Brain pericyte (primary cell): ENCODE results near the gene AGAP2.
"Not testable (repeated sequence)": the region's sequence is repeated elsewhere in the genome, so short reads cannot be mapped to it uniquely, and the experiment has no call there.

ENCODE experiments used
- DNase-seq: peaks from one replicate; pipeline ENCODE4 v3.0.0-alpha.2; 2012; ENCODE audit warnings: low read depth, low spot score

The AGAP2 gene

DNA sequence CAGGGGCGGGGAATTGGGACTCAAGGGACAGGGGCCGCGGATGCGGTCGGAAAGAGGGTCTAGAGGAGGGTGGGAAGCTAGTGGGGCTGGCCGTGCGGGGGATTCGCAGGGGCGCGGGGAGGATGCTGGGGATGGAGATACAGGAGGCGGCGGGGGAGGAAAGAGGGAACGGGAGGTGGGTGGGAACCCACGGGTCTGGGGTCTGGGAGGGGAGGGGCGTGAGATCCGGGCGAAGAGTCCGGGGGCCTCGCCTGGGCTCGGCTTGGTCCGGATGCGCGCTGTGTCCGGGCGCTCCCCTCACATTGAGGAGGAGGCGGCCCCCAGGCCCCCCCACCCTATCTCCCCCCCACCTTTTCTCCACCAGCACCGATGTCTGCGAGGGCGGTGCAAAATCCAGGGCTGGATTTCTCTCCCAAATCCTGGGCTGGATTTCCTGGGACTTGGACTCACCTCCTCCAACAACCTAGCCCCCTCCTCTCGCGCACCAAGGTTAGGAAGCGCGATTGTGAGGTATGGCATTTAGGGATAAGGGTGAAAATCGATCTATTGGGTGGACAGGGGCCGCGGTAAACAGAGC is at the start of gene AGAP2:
Gene AGAP2, minus strand, starts transcription at position 82 of the 577 bp plus-strand sequence. CDS start 496 bp downstream, outside the sequence.
- no peak for DNase-seq

DNA sequence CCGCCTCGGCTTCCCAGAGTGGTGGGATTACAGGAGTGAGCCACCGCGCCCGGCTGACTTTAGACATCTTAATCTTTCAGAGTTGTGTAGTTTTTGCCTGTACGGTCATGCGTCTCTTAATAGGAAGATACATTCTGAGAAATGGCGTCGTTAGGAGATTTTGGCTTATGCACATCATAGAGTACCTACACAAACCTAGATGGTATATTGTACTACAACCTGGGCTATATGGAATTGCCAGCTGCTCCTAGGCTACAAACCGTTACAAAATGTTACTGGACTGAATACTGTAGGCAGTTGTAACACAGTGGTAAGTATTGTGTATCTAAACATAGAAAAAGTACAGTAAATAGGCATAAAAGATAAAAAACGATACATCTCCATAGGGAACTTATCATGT is 45.3 kb upstream of the AGAP2 start:
- DNase-seq: no peak

DNA sequence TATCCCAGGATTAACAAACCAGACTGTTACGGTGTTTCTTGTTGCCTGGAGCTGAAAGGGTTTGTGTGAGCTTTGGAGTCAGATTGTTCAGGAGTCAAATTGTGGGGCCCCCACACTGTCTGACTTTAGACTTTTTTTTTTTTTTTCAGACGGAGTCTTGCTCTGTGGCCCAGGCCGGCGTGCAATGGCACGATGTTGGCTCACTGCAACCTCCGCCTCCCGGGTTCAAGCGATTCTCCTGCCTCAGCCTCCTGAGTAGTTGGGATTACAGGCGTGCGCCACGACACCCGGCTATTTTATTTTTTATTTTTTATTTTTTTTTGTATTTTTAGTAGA is 44.9 kb upstream of the AGAP2 start:
- no peak for DNase-seq

DNA sequence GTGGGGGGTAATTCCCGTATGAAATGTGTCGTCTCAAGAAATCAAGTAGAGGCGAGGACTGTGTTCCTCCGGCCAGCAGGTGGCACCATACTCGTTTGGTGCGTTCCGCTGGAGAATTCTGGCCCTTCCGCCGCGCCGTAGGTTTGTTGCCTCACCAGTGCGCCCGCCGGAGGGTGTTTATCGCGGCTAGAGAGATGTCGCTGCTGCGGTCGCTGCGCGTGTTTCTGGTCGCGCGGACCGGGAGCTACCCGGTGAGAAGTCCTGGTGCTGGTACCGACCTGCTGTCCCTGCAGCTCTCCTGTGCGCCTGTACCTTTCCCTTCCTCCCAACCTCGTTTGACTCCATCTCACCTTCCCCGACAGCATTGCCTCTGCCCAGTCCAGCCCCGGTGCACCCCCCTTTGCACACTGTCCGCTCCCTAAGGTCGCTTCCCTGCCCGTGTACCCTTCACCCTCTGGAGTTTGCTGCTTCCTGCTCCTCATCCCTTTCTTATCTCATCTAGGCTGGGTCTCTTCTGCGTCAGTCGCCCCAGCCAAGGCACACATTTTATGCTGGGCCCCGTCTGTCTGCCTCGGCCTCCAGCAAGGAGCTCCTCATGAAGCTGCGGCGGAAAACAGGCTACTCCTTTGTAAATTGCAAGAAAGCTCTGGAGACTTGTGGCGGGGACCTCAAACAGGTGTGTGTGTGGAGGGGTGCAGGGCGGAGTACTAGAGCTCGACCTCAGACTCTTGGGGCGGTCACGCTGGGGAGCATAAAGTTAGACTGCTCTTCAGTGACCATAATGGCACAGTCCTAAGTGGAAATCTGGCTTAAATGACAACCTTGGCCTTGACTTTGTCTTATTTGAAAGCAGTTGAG is 44.3 kb upstream of the AGAP2 start, which contains the start of gene TSFM:
Gene TSFM, plus strand, starts transcription at position 180 of the 858 bp plus-strand sequence. Its CDS starts 15 bp downstream, at position 195.
- peak; percentile 57 for DNase-seq

DNA sequence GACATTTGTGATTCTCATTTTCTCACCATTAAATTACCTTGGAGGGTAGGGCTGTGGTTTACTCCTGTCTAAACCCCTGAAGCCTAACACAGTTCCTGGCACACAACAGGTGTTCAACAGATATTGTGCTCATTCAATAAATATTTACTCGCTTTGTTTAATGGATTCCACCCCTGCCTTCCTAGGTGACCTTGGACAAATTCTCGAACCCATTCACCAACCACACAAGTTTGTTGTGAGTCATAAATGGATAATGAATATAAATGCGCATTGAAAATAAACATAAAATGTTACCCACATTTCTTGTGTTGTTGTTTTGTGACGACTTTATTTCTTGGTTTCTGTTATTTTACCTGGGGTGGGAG is 43.7 kb upstream of the AGAP2 start:
- no peak for DNase-seq

DNA sequence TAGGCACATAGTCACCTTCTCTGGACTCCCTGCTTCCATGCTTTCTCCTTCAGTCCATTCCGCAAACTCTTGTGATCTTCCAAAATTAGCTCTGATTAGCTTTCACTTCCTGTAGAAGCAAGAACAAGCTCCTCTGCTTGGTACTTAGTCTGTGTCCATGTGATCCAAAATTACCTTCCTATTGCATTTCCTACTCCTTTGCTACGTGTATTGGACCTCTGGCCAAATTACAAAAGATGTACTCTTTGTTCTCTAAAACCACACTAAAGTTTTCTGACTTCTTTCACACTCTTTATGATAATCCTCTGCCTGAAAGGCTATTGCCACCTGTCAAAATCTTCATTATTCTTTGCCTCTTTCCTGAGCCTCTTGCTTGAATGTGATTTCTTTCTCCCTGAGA is 43.3 kb upstream of the AGAP2 start:
- no peak for DNase-seq

DNA sequence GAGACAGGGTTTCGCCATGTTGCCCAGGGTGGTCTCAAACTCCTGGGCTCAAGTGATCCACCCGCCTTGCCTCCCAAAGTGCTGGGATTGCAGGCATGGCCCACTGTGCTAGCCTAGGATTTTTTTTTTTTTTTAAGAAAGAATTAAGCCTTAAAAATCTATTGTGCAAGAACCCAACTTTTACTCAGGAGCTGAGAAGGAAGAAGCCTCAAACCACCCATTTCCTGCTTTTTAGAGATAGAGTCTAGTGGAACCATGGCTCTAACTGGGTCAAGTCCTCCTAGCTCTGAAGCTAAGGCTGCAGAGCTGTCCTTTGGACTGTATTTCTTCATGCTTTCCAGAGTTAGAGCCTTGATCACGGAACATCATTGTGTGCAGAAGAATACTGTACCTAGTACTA is 42.7 kb upstream of the AGAP2 start:
- no peak for DNase-seq

DNA sequence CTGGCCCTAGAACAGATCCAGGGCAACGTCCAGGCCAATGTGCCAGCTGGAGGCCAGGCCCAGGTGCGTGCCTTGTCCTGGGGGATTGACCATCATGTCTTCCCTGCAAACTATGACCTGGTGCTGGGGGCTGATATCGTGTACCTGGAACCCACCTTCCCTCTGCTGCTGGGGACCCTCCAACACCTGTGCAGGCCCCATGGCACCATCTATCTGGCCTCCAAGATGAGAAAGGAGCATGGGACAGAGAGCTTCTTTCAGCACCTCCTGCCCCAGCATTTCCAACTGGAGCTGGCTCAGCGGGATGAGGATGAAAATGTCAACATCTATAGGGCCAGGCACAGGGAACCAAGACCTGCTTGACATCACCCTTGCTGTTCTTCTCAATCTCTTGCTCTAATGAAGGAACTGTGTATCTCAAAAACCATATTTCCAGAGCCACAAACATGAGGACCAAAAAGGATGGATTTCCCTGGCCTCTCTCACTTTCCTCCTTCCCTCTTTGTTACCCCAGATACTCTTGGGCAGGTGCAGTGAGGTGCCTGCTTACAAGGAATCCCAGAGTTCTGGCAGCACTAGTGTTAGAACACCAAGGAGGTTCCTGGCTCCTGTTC is 41.8 kb upstream of the AGAP2 start:
- no peak for DNase-seq

DNA sequence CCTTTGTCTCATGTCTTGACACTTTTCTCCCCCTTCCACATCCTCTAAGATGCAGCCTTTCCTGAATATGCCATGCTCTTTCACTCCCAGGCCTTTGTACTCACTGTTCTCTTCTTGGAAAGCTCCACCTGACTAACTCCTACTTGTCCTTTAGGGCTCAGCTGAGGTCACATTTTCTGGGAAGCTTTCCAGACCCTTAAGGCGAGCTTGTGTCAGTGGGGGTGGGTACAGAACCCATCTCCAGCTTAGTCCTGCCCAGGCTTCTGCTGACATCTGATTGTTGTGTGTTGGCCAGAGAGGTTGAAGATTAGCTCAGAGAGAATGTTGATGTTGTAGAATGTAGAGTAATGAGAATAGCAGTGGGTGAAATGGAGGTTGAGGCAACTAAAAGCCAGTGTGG is 41.2 kb upstream of the AGAP2 start:
- DNase-seq: no peak

DNA sequence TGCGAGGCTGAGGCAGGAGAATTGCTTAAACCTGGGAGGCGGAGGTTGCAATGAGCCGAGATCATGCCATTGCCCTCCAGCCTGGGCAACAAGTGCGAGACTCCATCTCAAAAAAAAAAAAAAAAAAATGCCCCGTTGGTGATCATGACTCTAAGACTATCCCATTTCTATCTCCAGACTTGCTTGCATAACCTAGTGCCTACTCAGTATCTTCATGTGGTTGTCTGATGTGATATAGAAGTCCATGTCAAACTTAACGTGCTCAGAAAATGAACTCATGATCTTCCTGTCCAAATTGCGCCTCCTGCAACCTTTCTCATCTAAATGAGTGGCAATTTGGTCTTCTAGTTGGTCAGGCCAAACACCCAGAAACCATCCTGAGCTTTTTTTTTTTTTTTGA is 39.4 kb upstream of the AGAP2 start:
- no peak for DNase-seq

DNA sequence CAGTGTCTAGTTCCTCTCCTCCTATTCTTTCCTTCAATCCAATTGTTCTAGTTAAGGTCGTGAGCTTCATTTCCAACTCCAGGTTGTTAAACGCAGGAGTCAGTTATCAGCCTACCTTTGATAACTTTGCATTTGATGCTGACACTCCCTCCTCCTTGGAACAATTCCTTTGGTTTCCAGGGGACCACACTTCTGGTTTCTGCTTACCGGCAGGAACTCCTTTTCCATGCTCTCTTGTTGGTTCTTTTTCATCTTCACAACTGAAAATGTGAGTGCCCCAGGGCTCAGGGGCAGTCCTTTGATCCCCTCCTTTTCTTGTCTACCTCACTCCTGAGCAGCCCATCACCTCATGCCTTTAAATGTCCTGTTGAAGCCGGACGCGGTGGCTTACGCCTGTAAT is 38.8 kb upstream of the AGAP2 start:
- DNase-seq: no peak

DNA sequence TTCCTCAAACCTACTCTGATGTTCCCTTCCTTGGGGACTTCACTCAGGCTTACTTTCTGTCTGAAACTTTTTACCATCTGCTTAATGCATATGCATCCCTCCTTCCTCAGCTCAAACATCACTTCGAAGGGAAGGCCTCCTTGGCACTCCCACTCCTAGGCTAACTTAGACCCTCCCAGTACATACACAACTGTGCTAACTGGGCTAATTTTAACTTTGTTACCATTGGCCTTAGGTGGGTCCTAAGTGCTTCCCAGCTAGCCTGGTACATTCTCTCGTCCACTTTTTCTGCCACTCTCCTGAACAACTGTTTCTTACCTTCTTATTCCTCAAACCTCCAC is 37.7 kb upstream of the AGAP2 start:
- DNase-seq: no peak

DNA sequence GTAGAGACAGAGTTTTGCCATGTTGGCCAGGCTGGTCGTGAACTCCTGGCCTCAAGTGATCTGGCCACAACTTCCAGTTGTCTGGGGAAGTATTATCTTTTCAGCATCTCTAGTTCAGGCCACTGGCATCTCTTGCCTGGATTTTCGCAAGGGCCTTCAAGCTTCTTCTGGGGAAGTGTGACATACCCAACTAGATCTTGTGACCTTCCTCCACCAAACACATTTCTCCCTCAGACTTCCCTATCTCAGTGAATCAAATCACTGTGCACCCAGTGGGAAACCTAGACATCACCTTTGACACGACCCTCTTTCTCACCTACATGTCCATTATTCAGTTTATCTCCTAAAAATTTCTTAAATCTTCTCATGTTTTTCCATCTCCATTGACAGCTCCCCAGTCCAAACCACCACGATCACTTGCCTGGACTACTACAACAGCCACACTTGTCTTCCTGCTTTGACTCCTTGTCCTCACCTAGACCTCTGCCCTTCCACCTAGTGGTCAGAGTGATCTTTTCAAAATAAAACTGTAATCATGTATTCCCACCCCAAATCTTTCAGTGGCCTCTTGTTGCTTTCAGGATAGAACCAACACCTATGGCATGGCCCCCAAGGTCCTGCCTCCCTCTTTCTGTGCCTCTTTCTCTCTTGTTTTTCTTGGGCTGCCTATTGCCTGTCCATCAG is 37.2 kb upstream of the AGAP2 start:
- DNase-seq: no peak

DNA sequence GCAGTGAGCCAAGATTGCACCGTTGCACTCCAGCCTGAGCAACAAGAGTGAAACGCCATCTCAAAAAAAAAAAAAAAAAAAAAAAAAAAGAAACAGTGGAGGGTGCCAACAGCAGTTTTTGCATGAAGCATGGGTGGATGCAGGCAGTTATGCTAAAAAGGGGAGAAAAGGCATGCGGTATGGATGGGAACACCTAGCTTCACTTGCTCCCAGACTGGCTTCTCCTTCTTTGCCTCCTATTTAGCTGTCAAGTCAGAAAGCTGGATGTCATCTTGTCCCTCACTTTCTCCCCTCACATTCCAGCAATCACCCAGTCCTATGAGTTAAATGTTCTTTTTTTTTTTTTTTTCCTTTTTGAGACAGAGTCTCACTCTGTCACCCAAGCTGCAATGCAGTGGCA is 36.5 kb upstream of the AGAP2 start:
- no peak for DNase-seq

DNA sequence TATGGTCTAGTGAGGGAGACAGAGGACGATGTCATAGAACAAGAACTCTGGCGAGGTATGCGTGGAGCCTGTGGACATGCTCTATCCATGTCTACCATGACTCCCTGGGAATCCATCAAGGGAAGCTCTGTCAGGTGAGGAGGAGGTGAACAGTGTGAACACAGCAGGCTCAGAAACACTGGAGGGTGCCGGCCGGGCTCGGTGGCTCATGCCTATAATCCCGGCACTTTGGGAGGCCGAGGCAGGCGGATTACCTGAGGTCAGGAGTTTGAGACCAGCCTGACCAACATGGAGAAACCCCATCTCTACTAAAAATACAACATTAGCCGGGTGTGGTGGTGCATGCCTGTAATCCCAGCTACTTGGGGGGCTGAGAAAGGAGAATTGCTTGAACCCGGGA is 36.1 kb upstream of the AGAP2 start:
- not testable (repeated sequence) for DNase-seq

DNA sequence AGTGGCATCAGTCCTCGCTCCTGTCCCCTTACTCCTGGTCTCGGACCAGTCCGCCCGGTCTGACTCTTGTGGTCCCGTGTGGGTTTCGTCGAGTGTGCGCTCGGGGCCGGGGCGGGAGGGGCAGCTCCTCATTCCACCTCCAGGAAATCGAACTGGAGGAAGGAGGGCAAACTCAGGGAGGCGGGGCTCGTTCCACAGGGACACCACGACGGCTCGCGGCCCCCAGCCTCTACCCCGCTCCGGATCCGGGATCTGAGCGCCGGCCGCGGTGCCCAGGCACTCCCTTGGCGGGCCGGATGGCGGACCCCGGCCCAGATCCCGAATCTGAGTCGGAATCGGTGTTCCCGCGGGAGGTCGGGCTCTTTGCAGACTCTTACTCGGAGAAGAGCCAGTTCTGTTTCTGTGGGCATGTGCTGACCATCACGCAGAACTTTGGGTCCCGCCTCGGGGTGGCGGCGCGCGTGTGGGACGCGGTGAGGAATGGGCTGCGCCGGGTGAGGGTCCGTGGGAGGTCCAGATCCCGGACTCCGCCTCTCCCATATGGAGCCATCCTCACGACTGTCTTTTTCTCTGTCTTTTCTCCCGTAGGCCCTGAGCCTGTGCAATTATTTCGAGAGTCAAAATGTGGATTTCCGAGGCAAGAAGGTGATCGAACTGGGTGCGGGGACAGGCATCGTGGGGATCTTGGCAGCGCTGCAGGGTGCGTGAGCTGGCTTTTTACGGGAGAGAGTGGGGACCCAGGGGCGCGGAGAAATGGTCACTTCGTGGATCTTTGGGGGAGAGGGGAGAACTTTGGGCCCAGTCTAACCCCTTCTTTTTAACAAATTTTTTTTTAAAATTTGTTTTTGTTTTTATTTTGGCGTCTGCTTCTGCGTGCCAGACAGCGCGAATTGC is 34.1 kb upstream of the AGAP2 start, which contains the start of gene EEF1AKMT3:
Gene EEF1AKMT3, plus strand, starts transcription at position 186 of the 894 bp plus-strand sequence. Its CDS starts 111 bp downstream, at position 297.
- DNase-seq: peak; percentile 21

DNA sequence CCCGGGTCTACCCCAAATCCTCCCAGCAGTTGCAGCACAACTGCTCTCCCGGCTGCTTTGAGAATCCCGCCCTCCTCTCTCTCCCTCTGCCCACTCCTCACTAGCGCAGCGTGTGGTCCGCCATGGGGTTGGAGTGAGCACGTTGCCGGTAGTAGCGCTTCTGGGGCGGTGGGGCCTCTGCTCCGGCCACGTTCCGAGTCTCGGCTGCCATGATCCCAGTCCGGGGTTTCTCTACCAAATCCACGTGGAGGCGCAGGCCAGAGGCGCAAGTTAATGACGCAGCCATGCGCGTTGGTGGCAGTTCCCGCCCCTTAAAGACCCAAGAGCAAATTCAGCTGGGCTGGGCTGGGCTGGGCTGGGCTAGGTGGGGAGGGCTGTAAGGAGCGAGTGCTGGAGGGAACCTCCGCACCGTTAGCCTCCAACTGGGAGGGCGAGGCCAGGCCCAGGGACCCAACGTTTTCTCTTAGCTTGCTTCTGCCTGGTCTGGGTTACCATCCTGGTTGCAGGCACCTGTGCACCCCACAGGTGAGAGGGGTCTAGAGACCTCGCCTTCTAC is 33.4 kb upstream of the AGAP2 start, which contains the start of gene METTL1:
Gene METTL1, minus strand, starts transcription at position 233 of the 556 bp plus-strand sequence. Its CDS starts 22 bp downstream, at position 211.
- DNase-seq: peak; percentile 85

DNA sequence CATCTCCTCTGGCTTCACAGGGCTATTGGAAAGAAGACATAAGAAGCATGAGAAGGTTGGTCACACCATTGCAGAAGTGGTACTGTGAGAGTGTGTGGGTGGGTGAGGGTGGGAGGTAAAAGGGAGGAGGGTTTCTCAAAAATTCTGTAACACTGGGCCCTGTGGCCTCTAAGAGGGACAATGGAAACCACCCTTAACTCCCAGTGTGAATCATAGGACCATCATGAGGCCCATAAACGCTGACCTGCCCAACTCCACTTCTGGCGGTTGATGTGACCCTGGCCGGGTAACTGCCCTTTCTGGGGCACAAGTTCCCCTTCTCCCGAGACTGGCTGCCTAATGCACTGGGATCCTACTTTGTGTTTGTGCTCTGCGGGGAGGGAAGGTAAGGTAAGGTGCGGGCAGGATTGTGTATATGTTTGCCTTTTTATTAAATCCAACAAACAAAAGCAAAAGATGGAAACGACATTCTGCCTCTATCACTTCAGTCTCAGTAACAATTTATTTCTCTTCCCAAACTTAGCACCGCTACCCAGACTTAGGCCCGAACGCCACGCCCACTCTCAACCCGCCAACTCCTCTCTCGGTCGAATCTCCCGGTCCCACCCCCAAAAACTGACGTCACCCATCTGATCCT is 32.8 kb upstream of the AGAP2 start:
- DNase-seq: no peak

DNA sequence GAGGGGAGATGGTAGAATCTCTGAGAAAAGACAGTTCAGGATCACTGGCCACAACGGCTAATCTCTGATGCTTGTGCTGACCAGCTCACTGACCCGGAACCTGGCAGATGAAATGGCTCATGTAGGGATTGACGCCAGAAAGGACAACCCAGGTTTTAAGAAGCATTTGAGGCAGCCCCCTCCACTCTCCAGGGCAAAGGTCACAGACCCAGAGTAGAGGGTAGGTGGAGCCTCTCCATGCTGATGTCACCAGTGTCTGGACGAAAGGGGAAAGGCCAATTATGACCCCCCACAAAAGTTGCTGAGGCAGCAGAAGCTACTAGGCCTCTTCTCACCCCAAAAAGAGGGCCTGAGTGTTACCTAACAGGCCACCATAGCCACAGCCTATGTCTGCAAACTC is 32.2 kb upstream of the AGAP2 start:
- no peak for DNase-seq

DNA sequence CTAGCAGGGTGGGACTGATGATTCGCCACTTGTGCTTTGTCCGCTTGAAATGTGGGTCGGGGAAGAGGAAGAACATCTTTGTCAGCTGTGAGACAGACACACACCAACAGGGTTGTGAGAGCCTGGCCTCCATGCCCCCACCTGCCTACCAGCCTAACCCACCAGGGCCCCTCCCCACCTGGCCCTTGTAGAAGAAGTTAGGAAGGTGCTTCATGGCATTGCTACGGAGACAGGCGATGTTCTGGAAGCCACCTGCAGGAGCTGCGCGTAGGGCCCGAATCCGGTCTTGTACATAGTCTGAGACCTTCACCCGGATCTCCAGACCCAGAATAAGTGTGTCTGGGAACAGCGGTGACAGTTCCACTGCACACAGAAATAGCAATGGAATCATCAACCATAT is 31.1 kb upstream of the AGAP2 start:
- no peak for DNase-seq
